KG1 (cell line): ENCODE data around the gene ZBP1.

Experiments
- DNase-seq: peaks from one replicate; lab custom pipeline; 2025; lab: John Stamatoyannopoulos, UW

The ZBP1 gene, protein sequence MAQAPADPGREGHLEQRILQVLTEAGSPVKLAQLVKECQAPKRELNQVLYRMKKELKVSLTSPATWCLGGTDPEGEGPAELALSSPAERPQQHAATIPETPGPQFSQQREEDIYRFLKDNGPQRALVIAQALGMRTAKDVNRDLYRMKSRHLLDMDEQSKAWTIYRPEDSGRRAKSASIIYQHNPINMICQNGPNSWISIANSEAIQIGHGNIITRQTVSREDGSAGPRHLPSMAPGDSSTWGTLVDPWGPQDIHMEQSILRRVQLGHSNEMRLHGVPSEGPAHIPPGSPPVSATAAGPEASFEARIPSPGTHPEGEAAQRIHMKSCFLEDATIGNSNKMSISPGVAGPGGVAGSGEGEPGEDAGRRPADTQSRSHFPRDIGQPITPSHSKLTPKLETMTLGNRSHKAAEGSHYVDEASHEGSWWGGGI

DNA sequence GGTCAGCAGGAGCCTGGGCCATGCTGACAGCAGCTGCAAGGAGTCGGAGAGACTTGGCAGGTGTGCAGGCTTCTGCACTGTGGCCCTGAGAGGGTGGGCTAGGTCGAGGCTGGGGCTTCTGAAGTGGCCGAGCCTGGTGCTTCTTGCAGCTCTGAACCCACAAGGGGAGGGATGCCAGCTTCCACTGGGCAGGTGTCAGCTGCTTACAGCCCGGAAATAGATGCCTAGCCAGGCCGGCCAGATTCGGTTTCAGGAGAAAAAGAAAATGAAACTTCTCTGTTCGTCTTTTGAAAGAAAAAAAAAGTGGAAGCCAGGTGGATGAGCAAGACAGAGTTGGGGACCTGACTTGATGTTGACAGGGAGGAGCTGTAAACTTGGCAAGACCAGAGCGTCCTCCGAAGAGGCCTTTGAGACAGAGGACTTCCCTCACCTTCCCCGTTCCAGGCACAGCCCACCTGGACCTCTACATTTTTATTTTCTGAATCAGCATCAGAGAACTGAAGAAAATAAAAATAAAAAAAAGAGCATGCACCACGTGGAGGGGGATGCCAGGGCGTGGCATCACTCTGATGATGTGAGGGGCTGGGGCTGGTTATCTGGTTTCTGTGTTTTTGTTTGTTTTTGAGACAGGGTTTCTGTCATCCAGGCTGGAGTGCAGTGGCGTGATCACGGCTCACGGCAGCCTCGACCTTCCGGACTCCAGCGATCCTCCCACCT is at the start of gene ZBP1:
Gene ZBP1, minus strand, starts transcription at position 153 of the 717 bp plus-strand sequence. Its CDS starts 131 bp downstream, at position 22.
- DNase-seq = no peak

DNA sequence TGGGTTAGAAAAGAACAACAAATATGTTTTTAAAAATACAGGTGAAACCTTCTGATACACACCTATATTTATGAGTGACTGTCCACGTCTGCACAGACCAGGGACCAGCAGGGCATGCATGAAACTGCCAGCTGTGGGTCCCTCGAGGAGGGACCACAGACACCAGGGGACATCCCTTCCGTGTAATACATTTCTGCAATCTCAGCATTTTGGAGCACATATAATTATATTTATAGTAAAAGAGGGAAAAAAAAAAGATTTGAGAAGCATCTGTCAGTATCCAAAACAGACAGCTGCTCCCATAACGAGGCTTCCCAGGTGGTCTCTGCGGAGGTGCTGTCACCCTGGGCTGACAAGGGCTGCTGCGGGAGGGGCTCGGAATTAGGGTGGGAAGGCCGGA is 49.4 kb upstream of the ZBP1 start:
- DNase-seq = no peak

DNA sequence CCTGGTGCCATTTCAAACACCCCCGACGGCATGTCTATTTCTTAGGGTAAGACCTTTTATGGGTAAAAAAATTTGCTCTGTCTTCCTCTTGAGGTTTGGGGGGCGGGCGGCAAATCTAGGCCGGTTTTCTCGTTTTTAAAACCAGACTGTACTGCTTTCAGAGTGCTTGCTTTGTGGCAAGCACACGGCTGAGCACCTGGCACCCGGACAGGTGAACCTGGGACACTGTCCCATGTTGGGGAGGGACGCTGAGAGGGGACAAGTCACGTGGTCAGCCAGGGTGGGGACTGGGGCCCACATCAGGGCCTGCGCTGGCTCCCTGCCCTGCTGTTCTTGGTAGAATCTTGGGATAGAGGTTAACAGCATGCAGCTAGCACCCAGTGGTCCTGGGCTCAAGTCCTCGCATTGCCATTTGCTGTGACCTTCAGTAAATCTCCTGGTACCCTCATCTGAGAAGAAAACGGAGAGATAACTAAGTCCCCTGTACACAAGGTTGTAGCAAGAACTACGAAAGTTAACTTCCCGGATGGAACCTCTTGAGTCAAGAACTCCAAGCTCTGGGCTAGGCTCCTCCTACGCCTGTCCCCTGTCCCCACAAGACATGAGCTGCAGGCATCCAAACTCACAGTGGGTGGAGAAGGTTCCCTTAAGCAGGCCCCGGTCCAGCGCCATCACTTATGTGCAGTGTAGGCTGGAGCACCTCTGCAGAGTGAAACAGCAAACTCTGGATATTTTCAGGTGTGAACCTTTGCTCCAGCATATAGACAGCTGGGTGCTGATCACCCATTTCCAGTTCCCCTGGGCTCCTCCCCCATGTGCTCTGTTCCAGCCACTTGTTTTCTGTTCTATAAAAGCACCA is 47.9 kb upstream of the ZBP1 start:
- no peak for DNase-seq

- DNase-seq = no peak
Observed at GRCh38 chr20:57667388-57667787, 47.2 kb upstream of the ZBP1 start.

DNA sequence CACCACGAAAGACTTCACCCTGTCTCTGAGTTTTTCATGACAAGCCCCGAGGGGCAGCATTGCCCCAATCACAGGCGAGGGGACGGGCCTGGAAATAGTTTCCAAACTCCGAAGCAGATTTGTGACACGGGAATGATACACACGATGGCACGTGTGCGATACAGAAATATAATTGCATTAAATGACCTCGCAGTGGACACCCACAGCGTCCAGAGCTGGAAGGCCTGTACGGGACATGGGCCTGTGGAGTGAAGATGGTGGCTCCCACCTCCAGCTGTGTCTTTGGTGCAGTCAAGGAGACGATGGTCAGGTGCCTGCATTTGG is 46.6 kb upstream of the ZBP1 start:
- no peak for DNase-seq

GRCh38 chr20:57666106-57666833 is 46.0 kb upstream of the ZBP1 start:
- DNase-seq = no peak

DNA sequence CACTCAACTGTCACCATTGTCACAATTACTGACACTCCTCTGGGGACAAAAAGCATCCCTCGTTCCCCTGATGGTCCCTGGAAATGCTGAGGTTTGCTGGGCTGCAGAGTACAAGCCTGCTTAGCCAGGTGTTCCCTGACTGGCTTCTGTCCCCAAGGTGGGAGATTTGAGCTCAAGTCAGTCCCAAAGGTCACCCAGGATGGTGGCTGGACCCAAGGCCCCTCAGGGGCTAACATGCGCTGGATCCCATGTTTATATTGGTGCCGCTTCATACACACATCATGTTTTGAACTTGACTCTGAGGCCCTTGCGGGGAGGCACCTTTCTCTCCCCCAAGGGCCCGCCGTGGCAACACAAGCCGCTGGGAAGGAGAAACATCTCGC is 45.4 kb upstream of the ZBP1 start:
- no peak for DNase-seq

DNA sequence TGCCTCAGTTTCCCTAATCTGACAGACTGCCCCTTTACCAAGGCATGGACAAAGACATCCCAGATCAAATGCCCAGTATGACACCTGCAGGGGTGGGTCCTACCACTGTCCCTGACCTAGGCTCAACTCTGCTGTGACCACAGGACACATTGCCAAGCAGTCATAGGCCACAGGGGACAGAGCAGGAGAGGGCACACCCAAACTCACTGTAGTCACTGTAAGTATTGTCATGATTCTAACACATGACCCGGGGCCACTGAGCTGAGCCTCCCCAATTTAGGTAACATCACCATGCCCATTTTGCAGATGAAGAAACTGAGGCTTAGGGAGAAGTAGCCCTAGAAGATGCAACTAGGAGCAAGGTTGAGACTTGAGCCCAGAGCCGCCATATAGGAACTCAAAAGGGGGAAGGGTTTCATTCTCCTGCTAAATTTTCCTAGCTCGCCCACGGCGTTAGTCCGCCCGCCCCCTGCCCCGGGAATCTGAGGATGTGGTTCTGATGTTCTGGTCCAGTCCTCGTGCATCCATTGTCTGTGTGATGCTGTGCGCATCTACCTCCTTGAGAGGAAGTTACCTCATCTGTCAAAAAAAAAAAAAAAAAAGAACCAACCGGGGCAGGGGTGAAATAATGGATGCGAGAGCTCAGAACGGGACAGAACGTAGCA is 44.8 kb upstream of the ZBP1 start:
- no peak for DNase-seq

DNA sequence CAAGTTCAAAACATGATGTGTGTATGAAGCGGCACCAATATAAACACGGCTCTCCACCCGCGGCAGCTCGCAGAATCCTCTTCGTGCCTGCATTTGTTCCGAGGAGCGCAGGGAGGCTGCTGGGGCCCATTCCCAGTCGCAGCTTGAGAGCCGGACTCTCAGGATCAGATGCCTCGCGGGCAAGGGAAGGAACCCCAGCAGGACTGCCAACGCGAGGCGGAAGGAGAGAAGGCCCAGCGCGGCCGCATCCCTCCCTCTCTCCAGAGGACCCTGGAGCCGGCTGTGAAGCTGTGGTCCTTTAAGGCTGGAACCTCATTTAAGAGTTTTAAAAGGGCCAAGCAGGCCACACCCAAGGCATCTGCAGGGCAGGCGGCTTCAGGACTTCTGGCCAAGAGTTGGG is 44.2 kb upstream of the ZBP1 start:
- DNase-seq = no peak

- no peak for DNase-seq
Observed at GRCh38 chr20:57663681-57664451, 43.6 kb upstream of the ZBP1 start.

- no peak for DNase-seq
Observed at GRCh38 chr20:57663241-57663640, 43.0 kb upstream of the ZBP1 start.

GRCh38 chr20:57662456-57663240 is 42.4 kb upstream of the ZBP1 start:
- DNase-seq = no peak

- no peak for DNase-seq
Observed at GRCh38 chr20:57661746-57662455, 41.7 kb upstream of the ZBP1 start.

GRCh38 chr20:57660922-57661745 is 40.9 kb upstream of the ZBP1 start:
- no peak for DNase-seq

DNA sequence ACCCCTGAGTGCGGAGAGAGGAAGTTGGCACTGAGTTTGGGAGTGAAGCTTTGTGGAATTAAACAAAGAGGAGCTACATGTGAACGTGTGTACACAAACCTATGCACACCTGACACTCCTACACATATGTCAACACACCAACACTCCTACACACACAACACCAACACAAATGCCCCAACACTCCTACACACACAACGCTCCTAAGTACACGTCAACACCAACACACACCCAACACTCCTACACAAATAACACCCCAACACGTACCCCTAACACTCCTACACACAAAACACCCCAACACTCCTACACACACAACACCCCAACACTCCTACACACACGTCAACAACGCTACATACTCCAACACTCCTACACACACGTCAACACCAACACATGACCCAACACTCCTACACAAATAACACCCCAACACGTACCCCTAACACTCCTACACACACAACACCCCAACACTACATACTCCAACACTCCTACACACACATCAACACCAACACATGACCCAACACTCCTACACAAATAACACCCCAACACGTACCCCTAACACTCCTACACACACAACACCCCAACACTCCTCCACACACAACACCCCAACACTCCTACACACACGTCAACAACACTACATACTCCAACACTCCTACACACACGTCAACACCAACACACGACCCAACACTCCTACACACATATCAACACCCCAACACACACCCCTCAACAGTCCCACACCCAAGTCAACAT is 40.1 kb upstream of the ZBP1 start:
- no peak for DNase-seq

DNA sequence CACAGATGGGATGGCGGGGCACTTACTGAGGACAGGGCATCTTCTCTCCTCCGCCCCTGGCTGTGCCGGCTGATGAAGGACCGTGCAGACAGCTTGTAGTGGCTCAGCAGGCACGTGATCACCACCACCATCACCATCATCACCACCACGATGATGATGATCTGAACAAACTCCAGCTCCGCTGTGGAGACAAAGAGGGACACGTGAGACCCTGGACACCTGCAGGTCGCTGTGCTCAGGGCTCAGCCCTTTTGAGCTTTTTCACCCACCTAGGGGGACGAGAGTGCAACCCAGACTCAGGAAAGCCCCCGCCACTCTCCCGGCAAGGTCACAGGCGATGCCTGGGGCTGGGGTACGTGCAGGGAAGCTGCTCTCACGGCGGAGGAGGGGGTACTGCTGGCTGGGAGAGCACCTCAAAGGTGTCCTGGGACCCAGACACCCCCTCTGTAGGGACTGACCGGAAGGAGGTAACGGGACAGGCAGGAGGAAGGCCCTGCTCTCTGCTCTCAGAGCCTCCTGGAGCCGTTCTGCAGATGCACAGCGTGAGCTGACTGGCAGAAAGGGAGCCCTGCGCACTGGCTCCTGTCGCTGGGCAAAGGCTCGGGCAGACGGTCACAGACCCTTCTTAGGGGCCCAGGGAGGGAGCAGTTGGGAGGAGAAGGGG is 39.4 kb upstream of the ZBP1 start:
- no peak for DNase-seq
